GM19372 (cell line): Measurements from ENCODE around the gene RAB6A.
A peak's percentile ranks its signal among the peaks of the same experiment; 100 is the strongest.
"Not testable (repeated sequence)": the region's sequence is repeated elsewhere in the genome, so short reads cannot be mapped to it uniquely, and the experiment has no call there.

ENCODE experiments used
- ATAC-seq: cut with Tn5 transposase; IDR thresholded peaks from one replicate; pipeline ENCODE4 v1.9.1; 2021; ENCODE audit warnings: mild to moderate bottlenecking, low read depth, moderate library complexity; ENCODE audit not compliant: unreplicated experiment

RAB6A gene

DNA sequence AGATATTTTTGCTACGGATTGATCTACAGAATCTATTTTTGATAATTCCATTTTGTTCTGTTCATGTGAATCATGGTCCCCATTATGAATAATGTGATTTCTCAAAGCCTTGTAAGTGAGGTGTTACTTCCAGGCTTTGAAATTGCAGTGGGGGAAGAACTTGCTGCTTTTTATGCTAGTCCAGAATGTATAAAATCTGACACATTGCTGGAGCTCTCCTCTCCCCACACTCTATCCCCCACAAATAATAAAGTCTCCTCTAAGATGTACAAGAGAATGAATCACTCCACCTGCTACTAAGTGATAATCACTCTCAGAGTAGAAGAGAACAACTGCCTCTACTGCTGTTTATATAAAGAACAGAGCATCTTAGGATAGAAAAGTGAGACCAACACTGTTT, 5.9 kb upstream of the RAB6A start:
- ATAC-seq: no peak

DNA sequence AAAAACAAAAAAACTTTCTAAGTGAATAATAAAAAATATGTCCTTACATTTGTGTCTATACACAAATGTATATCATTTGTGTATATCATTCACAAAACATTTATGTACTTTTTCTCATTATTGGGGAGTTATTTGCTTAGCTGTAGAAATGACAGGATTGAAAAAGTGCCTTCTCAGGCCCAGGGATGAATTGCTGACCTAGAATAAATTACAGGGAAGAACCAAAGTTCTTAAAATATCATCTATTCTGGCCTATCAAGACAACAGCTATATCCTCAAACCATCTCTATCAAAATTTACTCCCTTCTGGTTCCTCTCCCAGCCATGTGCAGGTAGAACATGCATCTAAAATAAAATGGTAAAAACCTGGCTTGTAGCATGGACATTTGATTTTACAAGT, 1.9 kb upstream of the RAB6A start:
- no peak for ATAC-seq

DNA sequence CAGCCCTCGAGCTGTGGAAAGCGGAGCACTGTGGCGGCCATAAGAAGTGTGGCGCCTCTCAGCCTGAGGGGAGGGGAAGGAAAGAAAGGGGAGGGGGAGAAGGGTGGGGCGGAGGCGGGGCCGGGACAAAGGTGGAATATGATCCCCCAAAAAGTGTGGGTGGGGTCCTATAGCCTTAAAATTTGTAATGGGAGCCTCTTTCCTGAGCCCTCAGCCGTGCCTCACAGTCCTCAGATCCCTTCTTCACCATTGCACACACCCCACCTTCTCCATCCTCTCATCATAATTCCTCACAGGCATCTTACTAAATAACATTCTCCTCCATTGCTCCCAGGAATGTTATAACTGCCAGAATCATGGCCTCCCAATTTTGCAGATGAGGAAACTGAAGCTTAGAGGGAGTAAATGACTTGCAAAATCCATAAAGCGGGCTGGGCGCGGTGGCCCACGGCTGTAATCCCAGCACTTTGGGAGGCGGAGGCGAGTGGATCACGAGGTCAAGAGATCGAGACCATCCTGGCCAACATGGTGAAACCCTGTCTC, 600 bp upstream of the RAB6A start:
- peak; percentile 2 for ATAC-seq

- ATAC-seq: no peak
These were observed 667 bp downstream of the RAB6A start for GRCh38 chr11:73760135-73760678.

- no peak for ATAC-seq
These were observed 1.2 kb downstream of the RAB6A start for GRCh38 chr11:73759610-73760134.

GRCh38 chr11:73758451-73758850, 2.4 kb downstream of the RAB6A start:
- no peak for ATAC-seq

GRCh38 chr11:73757598-73757997, 3.3 kb downstream of the RAB6A start:
- ATAC-seq: no peak

- ATAC-seq: no peak
These were observed 5.2 kb downstream of the RAB6A start for GRCh38 chr11:73755670-73756069.

DNA sequence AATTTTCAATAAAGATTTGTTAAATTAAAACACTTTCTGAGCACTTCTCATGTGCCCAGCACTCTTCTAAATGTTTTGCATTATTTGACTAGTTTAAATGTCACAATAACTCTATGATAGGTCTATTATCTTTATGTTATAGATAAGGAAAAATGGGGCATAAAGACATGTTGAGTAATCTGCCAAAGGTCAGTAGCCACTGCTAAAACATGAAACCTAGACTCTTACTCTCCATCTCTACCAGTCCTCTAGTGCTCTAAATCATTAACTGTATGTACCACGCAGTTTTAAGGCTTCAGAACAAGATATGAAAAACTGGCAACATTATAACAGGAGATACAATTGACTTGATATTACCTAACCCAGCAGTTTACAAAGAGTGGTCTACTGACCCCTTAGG, 6.9 kb downstream of the RAB6A start:
- no peak for ATAC-seq

GRCh38 chr11:73752903-73753302, 8.0 kb downstream of the RAB6A start:
- ATAC-seq: no peak

DNA sequence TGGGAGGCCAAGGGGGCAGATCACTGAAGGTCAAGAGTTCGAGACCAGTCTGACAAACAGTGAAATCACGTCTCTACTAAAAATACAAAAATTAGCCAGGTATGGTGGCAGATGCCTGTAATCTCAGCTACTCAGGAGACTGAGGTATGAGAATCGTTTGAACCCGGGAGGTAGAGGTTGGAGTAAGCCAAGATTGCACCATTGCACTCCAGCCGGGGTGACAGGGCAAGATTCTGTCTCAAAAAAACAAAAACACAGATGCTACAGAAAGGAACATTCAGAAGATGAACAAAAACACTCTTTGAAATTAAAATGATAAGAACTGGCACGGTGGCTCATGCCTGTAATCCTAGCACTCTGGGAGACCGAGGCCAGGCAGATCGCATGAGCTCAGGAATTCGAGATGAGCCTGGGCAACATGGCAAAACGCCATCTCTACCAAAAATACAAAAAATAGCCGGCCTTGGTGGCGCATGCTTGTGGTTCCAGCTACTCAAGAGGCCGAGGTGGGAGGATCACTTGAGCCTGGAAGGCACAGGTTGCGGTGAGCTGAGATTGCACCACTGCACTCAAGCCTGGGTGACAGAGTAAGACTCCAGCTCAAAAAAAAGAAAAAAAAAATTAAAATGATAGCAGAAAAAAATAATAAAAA, 8.5 kb downstream of the RAB6A start:
- no peak for ATAC-seq

DNA sequence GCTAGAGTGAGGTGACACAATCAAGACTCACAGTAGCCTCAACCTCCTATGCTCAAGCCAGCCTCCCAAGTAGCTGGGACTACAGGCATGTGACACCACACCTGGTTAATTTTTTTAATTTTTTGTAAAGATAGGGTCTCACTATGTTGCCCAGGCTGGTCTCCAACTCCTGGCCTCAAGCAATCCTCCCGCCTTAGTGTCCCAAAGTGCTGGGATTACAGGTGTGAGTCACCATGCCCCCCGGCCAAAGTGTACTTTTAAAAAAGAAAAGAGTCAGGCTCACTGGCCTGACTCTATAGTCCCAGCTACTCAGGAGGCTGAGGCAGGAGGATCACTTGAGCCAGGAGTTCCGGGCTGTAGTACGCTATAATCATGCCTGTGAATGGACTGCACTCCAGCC, 10.0 kb downstream of the RAB6A start:
- not testable (repeated sequence) for ATAC-seq

- no peak for ATAC-seq
These were observed 10.6 kb downstream of the RAB6A start for GRCh38 chr11:73750228-73750627.

GRCh38 chr11:73749118-73749517, 11.8 kb downstream of the RAB6A start:
- ATAC-seq: no peak

- ATAC-seq: no peak
These were observed 12.6 kb downstream of the RAB6A start for GRCh38 chr11:73748300-73748699.

DNA sequence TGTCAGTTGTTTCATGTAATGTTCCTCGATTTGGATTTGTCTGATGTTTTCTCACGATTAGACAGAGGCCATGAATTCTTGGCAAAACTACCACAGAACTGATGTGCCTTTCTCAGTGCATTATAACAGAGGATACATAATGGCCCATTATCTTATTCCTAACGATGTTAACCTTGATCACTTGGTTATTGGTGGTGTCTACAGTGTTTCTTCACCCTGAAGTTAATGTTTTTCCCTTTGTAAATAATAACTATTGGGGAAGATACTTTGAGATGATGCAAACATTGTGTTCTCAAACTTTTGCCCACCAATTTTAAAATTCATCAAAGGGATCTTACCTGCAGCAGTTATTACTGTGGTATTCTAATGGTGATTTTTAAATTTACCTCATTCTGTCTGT, 13.1 kb downstream of the RAB6A start:
- ATAC-seq: no peak

DNA sequence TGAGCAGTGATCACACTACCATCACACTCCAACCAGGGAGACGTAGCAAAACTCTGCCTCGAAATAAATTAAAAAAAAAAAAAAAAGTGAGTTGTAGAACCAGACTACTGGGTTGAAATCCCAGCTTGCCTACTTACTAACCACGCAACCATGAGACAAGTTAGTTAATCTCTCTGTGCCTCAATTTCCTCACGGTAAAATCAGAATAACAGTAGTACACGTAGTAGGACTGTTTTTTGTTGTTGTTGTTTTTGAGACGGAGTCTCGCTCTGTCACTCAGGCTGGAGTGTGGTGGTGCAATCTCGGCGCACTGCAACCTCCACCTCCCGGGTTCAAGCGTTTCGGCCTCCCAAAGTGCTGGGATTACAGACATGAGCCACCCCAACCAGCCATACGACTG, 14.2 kb downstream of the RAB6A start:
- no peak for ATAC-seq

- ATAC-seq: no peak
These were observed 17.8 kb downstream of the RAB6A start for GRCh38 chr11:73743045-73743444.

DNA sequence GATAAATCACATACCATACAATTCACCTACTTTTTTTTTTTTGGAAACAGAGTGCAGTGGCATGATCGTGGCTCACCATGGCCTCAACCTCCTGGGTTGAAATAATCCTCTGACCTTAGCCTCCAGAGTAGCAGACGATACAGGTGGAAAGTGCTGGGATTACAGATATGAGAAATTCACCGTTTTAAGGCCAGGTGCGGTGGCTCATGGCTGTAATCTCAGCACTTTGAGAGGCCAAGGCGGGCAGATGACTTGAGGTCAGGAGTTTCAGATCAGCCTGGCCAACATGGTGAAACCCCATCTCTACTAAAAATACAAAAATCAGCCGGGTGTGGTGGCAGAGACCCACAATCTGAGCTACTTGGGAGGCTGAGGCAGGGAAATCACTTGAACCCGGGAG, 24.9 kb downstream of the RAB6A start:
- ATAC-seq: not testable (repeated sequence)

DNA sequence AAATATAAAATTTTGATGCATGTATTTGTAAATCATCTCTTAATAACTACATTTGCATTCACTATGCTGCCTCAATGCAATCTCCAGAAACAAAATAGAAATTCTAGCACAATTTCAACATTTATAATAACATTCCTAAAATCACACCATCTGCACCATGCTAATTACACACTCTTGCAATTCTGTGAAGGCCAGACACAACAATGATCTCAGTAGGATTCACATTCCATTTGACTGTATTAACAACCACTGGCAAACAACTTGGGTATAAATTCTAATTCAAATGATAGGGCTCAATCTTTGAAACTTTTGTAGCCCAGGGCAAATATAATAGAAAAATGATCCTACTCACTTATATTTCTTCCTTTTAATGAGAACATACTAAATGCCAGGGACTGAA, 25.9 kb downstream of the RAB6A start:
- ATAC-seq: no peak

DNA sequence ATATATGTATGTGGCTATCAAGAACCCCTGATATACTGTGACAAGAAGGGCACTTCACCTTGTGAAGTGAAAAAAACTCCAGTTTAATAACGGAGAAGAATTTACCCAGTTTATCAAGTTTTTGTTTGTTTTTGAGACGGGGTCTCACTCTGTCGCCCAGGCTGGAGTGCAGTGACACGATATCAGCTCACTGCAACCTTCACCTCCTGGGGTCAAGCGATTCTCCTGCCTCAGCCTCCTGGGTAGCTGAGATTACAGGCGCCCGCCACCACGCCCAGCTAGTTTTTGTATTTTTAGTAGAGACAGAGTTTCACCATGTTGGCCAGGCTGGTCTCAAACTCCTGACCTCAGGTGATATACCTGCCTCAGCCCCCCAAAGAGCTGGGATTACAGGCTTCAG, 26.9 kb downstream of the RAB6A start:
- ATAC-seq: not testable (repeated sequence)

GRCh38 chr11:73732936-73733335, 27.9 kb downstream of the RAB6A start:
- not testable (repeated sequence) for ATAC-seq
